Fibroblast of skin of right biceps (primary cell): Measurements from ENCODE around the gene LRFN2.

Experiments used
- DNase-seq: peaks from one replicate; pipeline ENCODE4 v3.0.0-alpha.2; 2013

Gene LRFN2

DNA sequence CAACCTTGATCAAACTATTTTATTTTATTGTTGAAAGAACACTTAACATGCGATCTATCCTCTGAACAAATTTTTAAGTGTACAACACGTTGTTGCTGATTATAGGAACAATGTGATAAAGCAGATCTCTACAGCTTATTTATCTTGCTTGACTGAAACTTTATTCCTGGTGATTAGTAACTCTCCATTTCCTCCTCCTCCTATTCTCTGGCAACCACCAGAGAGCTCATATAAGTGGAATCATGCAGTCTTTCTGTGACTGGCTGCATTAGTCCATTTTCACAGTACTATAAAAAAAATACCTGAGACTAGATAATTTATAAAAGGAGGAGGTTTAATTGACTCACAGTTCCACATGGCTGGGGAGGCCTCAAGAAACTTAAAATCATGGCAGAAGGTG, 218.1 kb downstream of the LRFN2 start:
- DNase-seq: no peak

DNA sequence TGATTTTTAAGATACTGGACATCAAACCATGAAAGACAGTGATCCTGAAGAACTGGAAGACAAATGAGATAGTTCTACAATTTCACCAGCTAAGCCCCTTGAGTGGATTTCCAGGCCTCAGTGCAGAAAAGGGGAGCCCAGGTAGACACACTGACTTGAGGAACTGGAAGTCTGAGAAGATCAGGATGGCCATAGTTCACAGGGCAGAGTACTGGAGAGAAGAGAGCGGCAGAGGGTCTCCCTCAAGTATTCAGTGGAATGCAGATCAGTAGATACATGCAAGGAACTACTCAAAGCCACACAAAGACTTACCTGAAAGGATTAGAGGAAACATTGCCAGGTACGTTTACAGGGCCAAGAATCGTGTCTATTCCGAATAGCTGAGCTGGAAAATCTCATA, 224.3 kb downstream of the LRFN2 start:
- no peak for DNase-seq

DNA sequence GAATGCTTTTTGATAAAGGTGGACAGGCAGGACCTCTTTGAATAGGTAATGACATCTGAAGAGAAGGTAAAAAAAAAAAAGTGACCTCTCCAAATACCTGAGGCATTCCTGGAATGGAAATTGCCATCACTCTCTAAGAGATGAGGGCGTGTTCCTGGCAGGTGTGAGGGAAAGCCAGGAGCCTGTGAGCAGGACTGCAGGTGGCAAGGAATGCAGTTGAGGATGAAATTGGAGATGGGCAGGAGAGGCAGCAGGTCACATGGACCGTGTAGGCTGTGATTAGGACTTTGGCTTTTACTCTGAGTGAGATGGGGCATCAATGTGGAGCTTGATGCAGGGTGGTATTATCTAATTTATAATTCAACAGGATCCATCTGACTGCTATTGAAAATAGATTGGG, 227.4 kb downstream of the LRFN2 start:
- DNase-seq: no peak

DNA sequence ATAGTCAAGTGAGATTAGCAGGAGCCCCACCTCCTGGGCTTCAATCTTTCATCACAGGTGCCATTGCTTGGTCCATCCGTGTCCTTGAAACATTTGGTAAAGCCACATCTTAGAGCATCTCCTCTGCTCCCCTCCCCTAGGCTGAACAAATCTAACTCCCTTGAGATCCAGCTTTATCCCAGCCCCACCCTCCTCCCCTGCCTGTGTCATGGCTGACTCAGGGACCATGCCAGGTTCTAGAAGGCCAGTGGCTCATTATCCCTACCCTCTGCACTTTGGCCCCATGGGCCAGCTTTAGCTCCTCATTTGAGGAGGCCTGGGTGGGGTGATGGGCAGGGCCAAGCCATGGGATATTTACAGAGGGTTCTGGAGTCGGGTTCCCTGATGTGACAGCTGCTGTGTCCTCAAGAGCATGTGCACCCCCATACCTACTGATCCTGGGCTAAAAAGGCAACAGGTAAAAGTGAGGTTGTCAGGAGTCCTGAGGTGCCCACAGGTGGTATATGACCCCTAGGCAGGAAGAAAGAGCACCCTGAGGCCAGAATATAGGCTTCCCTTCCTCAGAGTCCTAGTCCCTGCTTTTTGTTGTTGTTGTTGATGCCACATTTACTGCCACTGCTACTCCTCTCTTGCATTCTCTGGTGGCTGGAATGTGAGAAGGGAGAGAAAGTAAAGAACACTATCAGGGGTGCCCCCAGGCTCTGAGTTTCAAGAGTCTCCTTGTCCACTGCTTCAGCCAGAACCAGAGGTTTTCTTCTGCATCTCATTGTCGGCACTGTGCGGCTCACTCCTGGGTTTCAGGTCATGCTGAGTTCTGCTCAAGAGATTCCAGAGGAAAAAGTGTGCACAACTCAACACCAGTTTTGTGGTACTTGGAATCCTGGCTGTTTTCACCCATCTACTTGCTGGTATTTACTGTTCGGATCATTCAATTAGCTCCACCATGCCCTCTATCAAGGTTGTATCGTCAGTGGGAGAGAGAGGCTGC, 228.4 kb downstream of the LRFN2 start:
- DNase-seq: no peak

DNA sequence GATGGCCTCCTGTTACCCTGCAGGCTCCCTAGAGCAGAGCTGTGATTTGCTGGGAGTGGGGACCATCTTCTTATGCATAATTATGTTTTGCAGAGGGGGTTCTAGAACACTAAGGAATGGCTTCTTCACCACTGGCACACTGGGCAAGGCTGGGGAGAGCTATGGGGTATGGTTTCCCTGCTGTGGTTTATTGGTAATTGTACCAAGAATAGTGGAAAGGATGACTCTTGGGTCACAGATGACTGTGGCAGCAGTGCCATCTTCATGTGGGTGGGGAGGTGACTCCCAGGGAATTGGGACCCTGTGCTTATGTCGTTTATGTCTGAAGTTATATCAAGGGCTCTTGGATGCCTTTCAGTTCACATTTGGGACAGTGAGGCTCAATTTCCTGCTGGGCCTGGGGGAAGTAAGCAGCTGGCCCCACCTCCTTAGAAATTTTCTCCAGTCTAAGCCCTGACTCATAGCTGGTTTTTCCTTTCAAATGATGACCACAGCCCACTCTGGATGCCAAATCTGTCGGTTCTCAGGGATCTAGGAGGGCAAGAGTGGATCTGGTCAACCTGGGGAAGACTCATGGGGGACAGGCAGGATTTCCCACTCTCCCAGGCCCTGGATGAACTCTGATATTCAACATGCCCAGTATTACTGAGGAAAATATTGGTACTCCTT, 230.8 kb downstream of the LRFN2 start:
- DNase-seq: peak; percentile 70

DNA sequence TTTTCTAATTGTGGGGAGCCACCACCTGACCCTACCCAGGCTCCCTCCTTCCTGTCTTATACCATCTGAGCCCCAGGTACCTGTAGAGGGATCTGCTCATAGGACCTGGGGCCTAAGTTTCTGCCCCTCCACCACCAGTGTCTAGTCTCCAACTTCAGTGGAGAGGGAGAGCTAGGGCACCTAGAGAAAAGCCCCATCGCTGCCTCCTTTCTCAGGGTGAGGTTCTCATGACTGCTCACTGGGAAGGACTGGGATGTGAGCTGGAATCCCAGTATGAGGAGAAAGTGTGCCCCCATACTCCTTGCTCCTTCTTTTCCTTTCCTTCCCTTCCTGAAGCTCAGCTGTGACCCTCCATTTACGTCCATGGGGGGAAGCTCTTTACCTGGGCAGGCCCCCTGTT, 231.6 kb downstream of the LRFN2 start:
- DNase-seq: no peak

DNA sequence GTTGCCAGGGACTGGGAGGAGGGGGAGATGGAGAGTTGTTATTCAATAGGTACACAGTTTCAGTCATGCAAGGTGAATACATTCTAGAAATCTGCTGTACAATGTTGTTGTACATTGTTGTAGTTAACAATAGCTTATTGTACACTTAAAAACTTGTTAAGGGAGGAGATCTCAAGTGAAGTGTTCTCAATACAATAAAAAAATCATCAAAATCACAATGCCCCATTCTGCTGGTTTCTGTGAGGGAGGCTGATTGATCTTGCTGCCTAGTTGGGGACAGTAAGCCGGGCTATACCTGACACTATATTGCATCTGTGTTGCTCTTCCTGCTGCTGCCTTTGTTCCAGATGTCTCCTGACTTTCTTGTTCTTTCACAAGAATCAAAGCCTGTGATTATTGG, 232.1 kb downstream of the LRFN2 start:
- DNase-seq: no peak

DNA sequence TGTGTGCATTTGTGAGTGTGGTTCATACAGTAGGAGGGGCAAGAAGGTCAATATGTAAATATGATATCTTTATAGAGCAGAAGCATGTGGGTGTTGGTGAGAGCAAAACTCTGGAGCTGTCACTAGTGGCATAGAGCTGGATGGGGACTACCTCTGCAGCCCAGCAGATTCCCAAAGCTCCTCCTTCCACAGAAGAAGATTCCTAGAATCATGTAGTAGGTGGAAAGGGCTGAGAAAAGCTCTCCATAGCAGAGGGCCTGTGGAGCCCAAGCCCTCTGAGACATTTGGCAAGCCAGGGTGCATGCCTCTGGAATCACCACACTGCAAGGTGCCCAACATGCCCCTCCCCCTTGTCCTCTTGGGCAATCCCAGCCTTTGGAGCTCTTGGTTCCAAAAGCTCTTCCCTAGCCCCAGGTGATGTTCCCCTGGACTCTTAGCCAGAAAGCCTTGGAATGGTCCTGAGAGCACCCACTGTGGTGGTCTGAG, 233.2 kb downstream of the LRFN2 start:
- no peak for DNase-seq

DNA sequence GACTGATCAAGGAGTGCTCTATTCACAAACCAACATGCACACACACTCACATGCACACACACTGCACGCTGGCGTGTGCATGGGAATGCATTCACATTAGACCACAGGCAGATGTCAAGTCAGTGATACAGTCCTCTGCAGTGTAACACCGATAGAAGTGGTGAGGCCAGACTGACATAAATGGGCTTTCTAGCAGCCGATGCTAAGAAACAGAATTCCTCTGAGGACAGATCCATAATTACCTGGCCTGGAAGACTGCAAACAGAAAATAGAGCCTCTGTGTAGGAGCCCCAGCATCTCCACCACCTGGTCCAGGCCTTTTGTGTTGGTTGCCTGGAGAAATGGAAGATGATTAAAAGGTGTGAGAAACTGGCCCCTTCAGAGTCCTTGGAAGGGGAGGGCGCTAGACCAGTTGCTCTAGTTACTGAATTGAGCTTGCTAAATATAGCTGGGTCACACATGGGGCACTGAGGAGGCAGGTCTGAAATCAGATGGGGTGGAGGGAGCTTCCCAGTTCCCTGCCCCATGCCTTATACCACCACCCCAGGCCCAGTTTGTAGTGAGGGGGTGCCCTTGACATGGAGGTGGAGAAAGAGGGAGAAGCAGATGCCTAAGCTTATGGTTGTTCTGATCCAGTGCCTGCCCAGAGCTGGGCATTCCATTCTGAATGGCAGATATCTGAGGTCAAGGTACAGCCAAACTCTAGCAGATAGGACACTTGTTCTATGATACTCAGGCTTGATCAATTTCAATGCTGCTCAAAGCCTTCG, 233.8 kb downstream of the LRFN2 start:
- DNase-seq: no peak

DNA sequence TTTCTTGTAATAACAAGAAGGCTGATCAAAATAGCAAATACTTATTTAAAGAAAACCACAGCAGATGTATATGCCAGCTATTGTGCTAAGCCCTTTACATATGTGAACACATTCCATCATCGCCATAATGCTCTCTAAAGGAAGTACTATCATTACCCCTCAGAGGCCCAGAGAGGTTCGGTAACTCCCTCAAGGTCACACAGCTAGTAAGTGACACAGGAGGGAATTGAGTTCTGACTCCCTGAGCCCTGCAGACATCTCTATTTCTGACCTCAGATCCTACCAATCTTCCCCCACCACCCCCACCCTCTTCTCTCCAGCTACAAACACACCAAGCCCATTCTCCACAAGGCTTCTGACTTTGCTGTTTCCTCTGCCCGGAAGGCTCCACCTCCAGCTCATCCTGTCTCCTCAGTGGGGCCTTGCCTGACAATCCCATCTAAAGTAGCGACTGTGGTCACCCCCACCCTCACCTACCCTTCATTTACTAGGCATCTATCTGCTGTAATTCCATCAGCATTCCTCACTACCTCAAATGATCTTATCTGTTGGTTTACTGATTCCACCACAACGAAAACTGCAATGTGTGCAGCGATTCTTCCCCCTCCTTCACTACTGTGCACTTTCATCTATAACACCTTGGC, 234.5 kb downstream of the LRFN2 start:
- DNase-seq: peak; percentile 70

DNA sequence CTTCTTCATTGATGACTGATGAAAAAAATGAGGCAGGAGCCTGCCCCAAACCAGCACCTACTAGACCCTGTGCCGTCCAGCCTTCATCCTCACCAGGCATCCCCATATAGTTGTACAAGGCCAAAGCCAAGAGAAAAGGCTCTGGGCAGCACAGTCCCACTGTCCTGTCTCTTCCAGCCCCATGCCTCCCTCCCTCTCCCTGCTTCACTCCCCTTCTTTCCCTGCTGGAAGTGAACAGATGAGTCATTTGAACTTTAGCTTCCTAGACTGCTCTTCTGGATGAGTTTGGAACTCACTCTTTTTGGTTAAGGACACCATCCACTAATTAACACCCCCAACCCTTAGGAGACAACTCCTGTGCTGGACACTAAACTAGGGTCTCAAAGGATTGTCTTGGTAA, 235.2 kb downstream of the LRFN2 start:
- peak; percentile 43 for DNase-seq

DNA sequence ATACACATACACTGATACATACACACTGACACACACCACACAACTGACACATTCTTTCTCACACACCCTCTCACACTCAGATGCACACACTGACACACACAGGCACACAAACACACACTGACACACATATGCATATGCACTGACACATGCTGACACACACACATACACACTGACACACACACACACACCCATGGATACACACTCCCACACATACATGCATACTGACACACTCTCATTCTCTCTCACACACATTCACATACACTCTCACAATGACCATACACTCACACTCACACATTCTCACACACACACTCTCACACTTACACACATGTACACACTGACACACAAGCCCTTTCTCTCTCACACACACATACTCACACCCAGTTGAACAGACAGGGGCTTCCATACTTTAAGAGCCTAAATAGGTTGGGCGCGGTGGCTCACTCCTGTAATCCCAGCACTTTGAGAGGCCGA, 236.4 kb downstream of the LRFN2 start:
- DNase-seq: no peak

DNA sequence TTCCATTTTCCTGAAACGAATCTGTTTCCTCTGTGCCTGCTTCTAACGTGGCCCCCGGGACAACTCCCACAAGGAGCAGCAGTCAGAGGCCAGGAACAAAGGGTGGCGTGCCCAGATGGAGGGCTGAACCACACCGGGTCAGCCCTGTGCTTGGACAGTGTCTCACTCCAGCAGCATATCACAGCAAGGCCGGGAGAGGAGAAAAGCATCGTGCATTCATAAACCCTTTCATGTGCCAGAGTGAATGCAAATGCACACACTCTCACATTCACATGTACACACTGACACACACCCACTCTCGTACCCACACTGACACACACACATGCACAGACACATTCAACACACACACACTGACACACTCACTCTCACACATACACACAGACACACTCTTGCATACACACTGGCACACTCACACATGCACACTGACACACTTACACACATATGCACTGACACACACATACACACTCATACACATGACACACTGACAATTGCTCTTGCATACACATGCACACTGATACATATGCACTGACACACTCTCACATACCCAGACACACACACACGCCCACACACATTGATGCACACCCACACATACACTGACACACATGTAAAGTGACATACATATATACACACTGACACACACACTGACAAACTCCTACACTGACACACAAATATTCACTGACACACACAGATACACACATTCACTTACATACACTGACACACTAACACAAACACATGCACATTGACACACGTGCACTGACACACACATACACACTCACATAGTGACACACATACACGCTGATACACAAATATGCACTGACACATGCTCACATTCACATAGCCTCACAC, 237.0 kb downstream of the LRFN2 start:
- DNase-seq: no peak

DNA sequence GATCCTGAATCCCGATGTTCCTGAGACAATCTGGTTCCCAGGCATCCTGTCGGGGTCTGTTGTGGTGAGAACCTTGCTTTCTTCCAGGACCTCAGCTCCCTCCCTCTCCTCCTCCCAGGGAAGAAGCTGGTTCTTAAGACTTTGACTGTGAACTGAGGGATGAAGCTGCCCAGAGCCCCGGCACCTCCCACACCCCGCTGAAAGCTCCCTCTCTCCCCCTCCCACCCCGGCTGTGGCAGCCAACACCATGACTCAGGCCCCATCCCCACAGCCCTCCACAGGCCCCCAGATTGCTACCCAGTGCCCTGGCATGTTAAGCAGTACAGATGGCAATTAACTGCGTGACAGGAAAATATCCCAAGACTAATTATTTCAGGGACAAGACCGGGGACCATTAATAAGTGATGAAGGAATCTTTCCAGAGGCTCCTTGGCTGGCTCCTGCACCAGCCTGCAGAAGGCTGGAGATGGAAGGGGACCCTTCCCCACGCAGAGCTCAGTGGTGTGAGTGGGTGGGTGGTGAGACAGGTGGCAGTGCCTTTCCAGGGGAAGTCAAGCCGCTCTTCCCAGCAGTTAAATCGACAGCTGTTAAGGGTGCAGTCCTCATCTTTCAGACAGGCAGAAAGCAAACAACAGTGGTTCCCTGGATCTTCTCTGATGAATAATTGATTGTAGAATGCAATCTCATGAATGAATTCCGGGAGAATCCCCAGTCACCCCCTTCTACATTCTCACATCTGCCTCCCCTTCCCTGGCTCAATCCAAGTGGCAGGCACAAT, 237.9 kb downstream of the LRFN2 start:
- DNase-seq: peak; percentile 70

DNA sequence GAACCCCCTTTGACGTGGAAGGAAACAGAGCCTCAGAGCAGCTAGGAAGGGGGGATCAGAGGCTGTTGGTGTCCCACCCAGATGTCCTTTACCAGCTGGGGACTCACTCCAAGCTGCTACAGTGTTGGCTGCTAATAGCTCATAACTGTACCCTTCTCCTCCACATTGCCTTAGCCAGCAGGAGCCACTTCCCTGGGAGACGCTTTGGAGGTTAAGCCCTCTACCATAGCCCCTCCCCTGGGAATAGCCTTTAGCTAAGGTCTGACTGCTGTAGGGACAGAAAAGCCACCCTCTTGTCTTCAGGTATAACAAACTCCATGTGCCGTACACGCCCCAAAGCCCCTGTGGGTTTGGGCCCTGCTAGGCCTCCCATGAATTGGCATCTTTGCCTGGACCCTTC, 238.6 kb downstream of the LRFN2 start:
- no peak for DNase-seq

DNA sequence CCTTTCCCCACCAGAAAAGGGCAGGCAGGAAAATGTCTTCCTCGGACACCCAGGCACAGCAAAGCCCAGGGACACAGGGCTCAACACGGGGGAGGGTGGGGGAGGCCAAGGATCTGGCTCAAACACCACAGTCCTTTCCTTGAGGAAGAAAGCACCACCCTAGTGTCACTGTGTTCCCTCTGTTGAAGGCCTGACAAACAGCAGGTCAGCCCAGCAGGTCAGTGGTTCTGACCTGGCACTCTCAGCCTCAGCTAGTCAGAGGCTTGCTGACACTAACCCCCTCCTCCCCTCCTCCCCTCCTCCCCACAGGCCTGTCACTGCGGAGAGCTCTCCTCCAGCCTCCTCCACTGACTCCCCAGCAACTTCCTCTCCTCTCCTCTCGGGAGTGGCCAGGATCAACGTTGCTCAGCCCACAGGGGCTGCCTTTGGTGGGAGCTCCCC, 239.6 kb downstream of the LRFN2 start:
- no peak for DNase-seq

DNA sequence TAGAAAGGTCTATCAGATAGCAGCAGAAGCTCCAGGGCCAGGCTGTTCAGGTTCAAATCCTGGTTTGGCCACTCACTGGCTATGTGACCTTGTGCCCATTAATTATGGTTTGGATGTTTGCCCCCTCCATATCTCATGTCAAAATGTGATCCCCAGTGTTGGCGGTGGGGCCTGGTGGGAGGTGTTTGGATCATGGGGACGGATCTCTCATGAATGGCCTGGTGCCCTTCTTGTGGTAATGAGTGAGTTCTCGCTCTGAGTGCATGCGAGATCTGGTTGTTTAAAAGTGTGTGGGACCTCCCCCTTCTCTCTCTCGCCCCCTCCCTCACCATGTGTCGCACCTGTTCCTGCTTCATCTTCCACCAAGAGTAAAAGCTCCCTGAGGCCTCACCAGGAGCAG, 240.9 kb downstream of the LRFN2 start:
- DNase-seq: no peak

DNA sequence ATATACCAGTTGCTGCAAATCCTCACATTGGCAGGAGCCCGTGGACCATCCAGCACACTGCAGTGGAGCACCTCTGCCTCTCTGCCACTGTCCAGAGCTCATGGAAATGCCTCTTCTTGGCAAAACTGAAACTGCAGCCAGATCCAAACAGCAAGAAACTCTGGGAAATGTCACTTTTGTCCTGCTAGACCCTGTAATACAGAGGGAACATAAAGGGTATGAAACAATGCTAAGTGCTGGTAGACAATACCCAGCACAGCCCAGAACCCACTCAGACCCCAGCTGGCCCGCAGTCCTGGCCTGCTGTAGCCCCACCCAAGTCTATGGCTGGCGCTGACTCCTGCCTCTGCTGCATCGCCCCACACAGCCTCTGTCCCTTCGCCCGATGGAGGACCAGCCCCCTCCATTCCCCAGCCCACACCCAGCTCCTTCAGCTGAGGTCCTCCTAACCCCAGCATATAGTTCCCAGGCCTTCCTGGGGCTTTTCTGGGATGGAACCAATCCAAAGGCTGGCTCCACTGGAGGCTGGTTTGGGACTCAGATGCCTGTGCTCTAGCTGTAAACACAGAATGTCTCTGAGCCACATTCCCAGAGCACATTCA, 242.5 kb downstream of the LRFN2 start:
- no peak for DNase-seq

DNA sequence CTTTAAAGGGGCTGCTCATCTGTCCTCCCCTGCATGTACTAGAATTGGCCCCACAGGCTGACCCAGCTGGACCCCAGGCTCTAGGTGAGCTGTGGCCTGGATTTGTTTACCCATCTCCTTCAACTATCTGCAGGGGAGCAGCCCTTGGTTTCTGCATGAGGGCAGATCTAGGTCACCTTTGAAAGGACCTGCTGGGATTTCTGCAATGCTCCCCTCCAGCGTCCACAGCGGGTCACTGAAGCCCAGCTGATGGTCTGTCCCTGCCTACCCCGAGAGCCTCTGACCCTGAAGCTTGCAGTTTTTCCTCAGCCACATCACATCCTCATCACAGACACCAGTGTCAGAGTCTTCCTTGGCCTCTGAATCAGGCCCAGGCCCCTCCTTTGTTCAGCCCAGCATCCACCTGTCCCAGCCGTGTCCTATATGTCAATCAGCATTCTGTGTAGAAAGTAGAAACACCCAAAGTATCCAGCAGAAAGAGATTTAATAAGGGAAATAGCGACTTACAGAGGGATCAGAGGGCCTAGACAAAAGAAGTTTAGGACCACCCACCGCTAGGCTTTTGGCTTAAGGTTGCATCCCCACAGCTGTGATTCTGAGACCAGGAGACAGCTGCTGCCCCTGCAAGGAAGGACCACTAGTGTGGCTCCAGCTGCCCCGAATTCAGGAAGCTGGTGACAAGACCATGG, 243.1 kb downstream of the LRFN2 start:
- DNase-seq: no peak
